ENCODE measurements around the gene GNG7.

DNA sequence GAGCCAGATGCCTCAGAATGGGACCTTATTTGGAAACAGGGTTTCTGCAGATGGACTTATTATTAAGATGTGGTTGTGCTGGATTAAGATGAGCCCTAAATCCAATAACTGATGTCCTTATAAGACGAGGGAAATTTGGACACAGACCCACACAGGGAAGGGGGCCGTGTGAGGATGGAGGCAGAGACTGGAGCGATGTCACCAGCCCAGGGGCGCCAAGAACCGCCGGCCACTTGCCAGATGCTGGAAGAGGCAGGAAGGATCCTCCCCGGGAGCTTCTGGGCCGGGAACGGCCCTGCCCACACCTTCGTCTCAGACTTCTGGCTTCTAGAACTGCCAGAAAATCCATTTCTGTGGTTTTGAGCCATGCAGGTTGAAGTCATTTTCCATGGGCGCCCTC lies 26.6 kb downstream of the GNG7 start:
- TF ChIP-seq, protein P1, sequence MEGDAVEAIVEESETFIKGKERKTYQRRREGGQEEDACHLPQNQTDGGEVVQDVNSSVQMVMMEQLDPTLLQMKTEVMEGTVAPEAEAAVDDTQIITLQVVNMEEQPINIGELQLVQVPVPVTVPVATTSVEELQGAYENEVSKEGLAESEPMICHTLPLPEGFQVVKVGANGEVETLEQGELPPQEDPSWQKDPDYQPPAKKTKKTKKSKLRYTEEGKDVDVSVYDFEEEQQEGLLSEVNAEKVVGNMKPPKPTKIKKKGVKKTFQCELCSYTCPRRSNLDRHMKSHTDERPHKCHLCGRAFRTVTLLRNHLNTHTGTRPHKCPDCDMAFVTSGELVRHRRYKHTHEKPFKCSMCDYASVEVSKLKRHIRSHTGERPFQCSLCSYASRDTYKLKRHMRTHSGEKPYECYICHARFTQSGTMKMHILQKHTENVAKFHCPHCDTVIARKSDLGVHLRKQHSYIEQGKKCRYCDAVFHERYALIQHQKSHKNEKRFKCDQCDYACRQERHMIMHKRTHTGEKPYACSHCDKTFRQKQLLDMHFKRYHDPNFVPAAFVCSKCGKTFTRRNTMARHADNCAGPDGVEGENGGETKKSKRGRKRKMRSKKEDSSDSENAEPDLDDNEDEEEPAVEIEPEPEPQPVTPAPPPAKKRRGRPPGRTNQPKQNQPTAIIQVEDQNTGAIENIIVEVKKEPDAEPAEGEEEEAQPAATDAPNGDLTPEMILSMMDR (IDR thresholded peaks at IDR 0.05) = no peak
- no peak for TF ChIP-seq POLR2A (IDR thresholded peaks at IDR 0.05)

Measured in testis (tissue), 2 donors.